Measurements from ENCODE around the gene SLC2A6. TPM values are rescaled to one million over a fixed set of nuclear protein-coding genes. Genes with fewer than 3 reads are reported as not detected.

The SLC2A6 gene
- total and polyA plus RNA-seq, 10 of the 15 experiments (the other 5 are each of a cell fraction or from before 2014, with no cell fraction given): 1.1 to 37.9 (median 18.3) TPM

GRCh38 chr9:133517711-133518110, 38.8 kb upstream of the SLC2A6 start:
- TF ChIP-seq MYB (IDR thresholded peaks at IDR 0.05; ENCODE audit: borderline replicate concordance, low read depth, low read length) (no peak), SREBF2 (IDR thresholded peaks at IDR 0.05; ENCODE audit: low read length) (no peak), YY1 (IDR thresholded peaks at IDR 0.05; ENCODE audit: low read depth, low read length) (no peak), CHD4 (IDR thresholded peaks at IDR 0.05) (no peak), POU2F2 (IDR thresholded peaks at IDR 0.05; ENCODE audit: borderline replicate concordance, low read depth, low read length) (no peak)
- Histone ChIP-seq H3K79me2 (ENCODE audit: control insufficient read depth, insufficient read depth, low read length) (no peaks in the 10 kb centered on the region), H3K27ac (ENCODE audit: control insufficient read depth, insufficient read depth) (no peak overlapping the region), H3K4me3 (no peak overlapping the region), H3K4me1 (ENCODE audit: control insufficient read depth, insufficient read depth, low read length) (no peaks in the 10 kb centered on the region), H3K4me2 (ENCODE audit: control insufficient read depth, insufficient read depth) (no peak overlapping the region), H3K9me3 (replicated peaks; ENCODE audit: control insufficient read depth, insufficient read depth, low read length) (no peaks in the 10 kb centered on the region), H3K27me3 (replicated peaks in 1 of 2; ENCODE audit: control insufficient read depth in 2 of 2, insufficient read depth in 2 of 2, low read length in 1 of 2) (peaks cover 0 to 2% of the 10 kb centered on the region in 2 experiments; a peak in 2 of 4 replicates), H3K36me3 (ENCODE audit: control insufficient read depth in 2 of 2, insufficient read depth in 2 of 2, low read length in 1 of 2) (no peaks in the 10 kb centered on the region), H3K9ac (ENCODE audit: control insufficient read depth, insufficient read depth, low read length) (no peak overlapping the region), H2AFZ (ENCODE audit: control insufficient read depth, low read depth, low read length) (no peak overlapping the region), H4K20me1 (ENCODE audit: control insufficient read depth, insufficient read depth) (no peaks in the 10 kb centered on the region)
- ChIA-PET CTCF (interaction anchor here (0.7 to 1.3 kb wide), 2 partner anchors 67 to 225 kb away, joined by 3 read pairs; no protein-coding TSS in a partner anchor), SMC1A (ENCODE audit: uncharacterized antibody, unreplicated experiment) (no interaction called here), POLR2A (no interaction called here), RAD21 (ENCODE audit: unreplicated experiment) (no interaction called here)
- WGBS (ENCODE audit: insufficient coverage, insufficient replicate concordance, low lambda C conversion rate, missing lambda C conversion rate): 19% methylated on average over 8 of the region's 8 CpGs
- intact Hi-C loops (cut with micrococcal nuclease; ENCODE audit: unreplicated experiment) (no loop called here), in situ Hi-C loops (cut with MboI) (no loop called here)
- ATAC-seq (no peak), DNase-seq (ENCODE audit: low read depth, low spot score) (no peak), FAIRE-seq (no peak)
- BruUV-seq (replicated peaks): no TSS peak

GRCh38 chr9:133516961-133517350, 38.1 kb upstream of the SLC2A6 start:
- no peaks in the 10 kb centered on the region for H4K20me1 ChIP-seq (ENCODE audit: control insufficient read depth, insufficient read depth)
- H2AFZ ChIP-seq (ENCODE audit: control insufficient read depth, low read depth, low read length): no peak overlapping the region
- no TSS peak for BruUV-seq (replicated peaks)
- no peak overlapping the region for H3K4me2 ChIP-seq (ENCODE audit: control insufficient read depth, insufficient read depth)
- no peak overlapping the region for H3K4me3 ChIP-seq
- POLR2A ChIA-PET: no interaction called here
- intact Hi-C loops (cut with micrococcal nuclease; ENCODE audit: unreplicated experiment) (no loop called here), in situ Hi-C loops (cut with MboI) (no loop called here)
- FAIRE-seq (no peak), DNase-seq (ENCODE audit: low read depth, low spot score) (no peak), ATAC-seq (no peak)
- H3K9me3 ChIP-seq (replicated peaks; ENCODE audit: control insufficient read depth, insufficient read depth, low read length): no peaks in the 10 kb centered on the region
- no peak overlapping the region for H3K9ac ChIP-seq (ENCODE audit: control insufficient read depth, insufficient read depth, low read length)
- RAD21 ChIA-PET (ENCODE audit: unreplicated experiment): no interaction called here
- CTCF ChIA-PET: interaction anchor here (0.7 kb wide), 1 partner anchor 66 kb away, joined by 3 read pairs; no protein-coding TSS in a partner anchor
- no peak overlapping the region for H3K27ac ChIP-seq (ENCODE audit: control insufficient read depth, insufficient read depth)
- SMC1A ChIA-PET (ENCODE audit: uncharacterized antibody, unreplicated experiment): no interaction called here
- H3K27me3 ChIP-seq (replicated peaks in 1 of 2; ENCODE audit: control insufficient read depth in 2 of 2, insufficient read depth in 2 of 2, low read length in 1 of 2): peaks cover 0 to 2% of the 10 kb centered on the region in 2 experiments; a peak in 2 of 4 replicates
- H3K79me2 ChIP-seq (ENCODE audit: control insufficient read depth, insufficient read depth, low read length): no peaks in the 10 kb centered on the region
- no peaks in the 10 kb centered on the region for H3K4me1 ChIP-seq (ENCODE audit: control insufficient read depth, insufficient read depth, low read length)
- H3K36me3 ChIP-seq (ENCODE audit: control insufficient read depth in 2 of 2, insufficient read depth in 2 of 2, low read length in 1 of 2): no peaks in the 10 kb centered on the region
- WGBS (ENCODE audit: insufficient coverage, insufficient replicate concordance, low lambda C conversion rate, missing lambda C conversion rate): 30% methylated on average over 9 of the region's 9 CpGs
- TF ChIP-seq GABPA (IDR thresholded peaks at IDR 0.05; ENCODE audit: low read depth): no peak
- no peak for TF ChIP-seq SIN3A (IDR thresholded peaks at IDR 0.05; ENCODE audit: low read depth, low read length)
- TF ChIP-seq ESRRA (IDR thresholded peaks at IDR 0.05; ENCODE audit: low read length): no peak
- no peak for TF ChIP-seq SRF (IDR thresholded peaks at IDR 0.05; ENCODE audit: low read depth in 2 of 2, low read length in 2 of 2)
- no peak for TF ChIP-seq PAX8 (IDR thresholded peaks at IDR 0.05)
- no peak for TF ChIP-seq MAX (IDR thresholded peaks at IDR 0.05; ENCODE audit: low read depth, low read length)
- no peak for TF ChIP-seq KDM1A (IDR thresholded peaks at IDR 0.05; ENCODE audit: borderline replicate concordance)
- no peak for TF ChIP-seq E2F8 (IDR thresholded peaks at IDR 0.05; ENCODE audit: low read depth, partially characterized antibody)
